ENCODE data around the gene SLC6A16. TPM values are rescaled to one million over a fixed set of nuclear protein-coding genes. Genes with fewer than 3 reads are reported as not detected.

Gene SLC6A16
- total and polyA plus RNA-seq, 2 of the 8 experiments (the other 6 are each of a cell fraction or from before 2014, with no cell fraction given): 1.1 to 1.5 TPM

DNA sequence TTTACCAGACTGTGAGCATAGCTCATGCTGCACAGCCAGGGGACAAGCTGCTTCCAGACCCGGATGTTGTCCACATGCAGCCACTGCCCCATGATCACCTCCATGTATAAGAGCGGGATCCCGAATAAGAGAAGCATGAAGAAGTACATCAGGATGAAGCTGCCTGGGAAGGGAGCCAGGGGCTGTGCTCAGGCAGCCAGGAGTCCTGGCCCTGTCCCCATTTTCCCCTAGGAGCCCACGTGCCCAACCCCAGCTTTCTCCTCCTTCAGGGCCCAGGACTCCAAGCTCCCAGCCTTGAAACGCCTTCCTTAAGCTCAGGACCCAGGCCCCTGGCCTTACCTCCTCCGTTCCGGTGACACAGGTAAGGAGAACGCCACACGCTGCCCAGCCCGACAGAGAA lies 69.3 kb downstream of the SLC6A16 start (continued):
- TF ChIP-seq CHD7 (IDR thresholded peaks at IDR 0.05; ENCODE audit: insufficient replicate concordance, low read length): no peak

Data from H1 (cell line).